SU-DHL-6 (cell line): Measurements from ENCODE around the gene AVPR1B.
A peak's percentile ranks its signal among the peaks of the same experiment; 100 is the strongest.

ENCODE experiments used
- CTCF ChIP-seq: fragments of 200-600 bp; sonication (generic); IDR thresholded peaks from one replicate; pipeline ENCODE4 v1.5.1; 2017; ENCODE audit warnings: antibody characterized with exemption, mild to moderate bottlenecking, low read length, moderate library complexity; ENCODE audit not compliant: insufficient read depth, poor library complexity, severe bottlenecking
- EZH2phosphoT487 ChIP-seq: fragments of 200-600 bp; sonication (generic), shearing (Covaris generic); conservative IDR thresholded peaks from 2 replicates; pipeline ENCODE4 v1.6.1; 2018; ENCODE audit warnings: mild to moderate bottlenecking, antibody characterized with exemption, low read length, moderate library complexity, mixed read lengths

GRCh38 chr1:206106328-206107167, 10.6 kb downstream of the AVPR1B start:
- TF ChIP-seq CTCF, result peak; percentile 63
- no peak for TF ChIP-seq EZH2phosphoT487
